H1 (cell line): ENCODE measurements around the gene MAP2K5. TPM values are rescaled to one million over a fixed set of nuclear protein-coding genes. Genes with fewer than 3 reads are reported as not detected.

Experiments
- CTCF ChIA-PET: fragments of 300-600 bp; sonication (Branson Sonifier 250); formaldehyde crosslinking; loops from one replicate; lab custom pipeline; 2021; ENCODE audit not compliant: partially characterized antibody; lab: Charles Lee
- POLR2A ChIA-PET: fragments of 300-600 bp; sonication (Branson Sonifier 250); formaldehyde crosslinking; loops from one replicate; lab custom pipeline; 2021; ENCODE audit warnings: inconsistent platforms; ENCODE audit not compliant: partially characterized antibody; lab: Charles Lee
- DNase-seq, 2 experiments: peaks; one replicate each; pipeline versions ENCODE4 v3.0.0 to v3.0.0-alpha.2; 2010 to 2022; ENCODE audit warnings: low spot score in 2 of 2, low read depth in 1 of 2, mixed read lengths in 1 of 2
- FAIRE-seq: peaks from 2 replicates; lab custom pipeline; 2011; peaks lifted over from hg19 to GRCh38; lab: Jason Lieb, UNC
- H2AFZ ChIP-seq: 2 replicates; pipeline ENCODE4 v1.8.1; 2012; ENCODE audit warnings: low read length, inconsistent platforms
- H2AK5ac ChIP-seq: 2 replicates; pipeline ENCODE4 v1.6.1; 2013; ENCODE audit warnings: low read depth, low read length
- H2BK120ac ChIP-seq: replicated peaks from 2 replicates; pipeline ENCODE3; 2013; ENCODE audit warnings: low read depth, low read length, inconsistent platforms
- H2BK12ac ChIP-seq: 2 replicates; pipeline ENCODE4 v1.6.1; 2013; ENCODE audit warnings: low read depth, low read length
- H2BK15ac ChIP-seq: 2 replicates; pipeline ENCODE4 v1.6.1; 2013; ENCODE audit warnings: low read length
- H2BK20ac ChIP-seq: 2 replicates; pipeline ENCODE4 v1.6.1; 2013; ENCODE audit warnings: low read length
- H2BK5ac ChIP-seq: 2 replicates; pipeline ENCODE4 v1.6.1; 2013; ENCODE audit warnings: low read depth, low read length
- H3K14ac ChIP-seq: 2 replicates; pipeline ENCODE4 v1.6.1; 2013; ENCODE audit warnings: inconsistent platforms; ENCODE audit not compliant: insufficient read length
- H3K18ac ChIP-seq: 2 replicates; pipeline ENCODE4 v1.6.1; 2013; ENCODE audit warnings: low read length; ENCODE audit errors: extremely low read depth
- H3K23ac ChIP-seq: 2 replicates; pipeline ENCODE4 v1.6.1; 2013; ENCODE audit warnings: inconsistent platforms; ENCODE audit not compliant: insufficient read length
- H3K23me2 ChIP-seq: 2 replicates; pipeline ENCODE4 v1.6.1; 2013; ENCODE audit warnings: low read depth, low read length
- H3K27ac ChIP-seq: 2 replicates; pipeline ENCODE4 v1.6.1; 2011; ENCODE audit warnings: low read depth, low read length, inconsistent platforms
- H3K27me3 ChIP-seq, 4 experiments: replicated peaks in 1 of 4; 1 replicate in 1 of 4; 2 replicates in 3 of 4; pipeline versions ENCODE4 v1.6.1 to v1.8.1; 2011 to 2013; ENCODE audit warnings: low read length in 3 of 4, mild to moderate bottlenecking in 3 of 4, inconsistent platforms in 2 of 4, mixed read lengths in 2 of 4, moderate library complexity in 1 of 4; ENCODE audit not compliant: control insufficient read depth in 3 of 4, insufficient read depth in 3 of 4; ENCODE audit errors: extremely low read depth in 1 of 4
- H3K36me3 ChIP-seq, 4 experiments: 2 replicates each; pipeline versions ENCODE4 v1.6.1 to v1.8.1; 2011 to 2013; ENCODE audit warnings: mild to moderate bottlenecking in 4 of 4, low read length in 3 of 4, moderate library complexity in 2 of 4, control low read depth in 1 of 4, inconsistent platforms in 1 of 4; ENCODE audit not compliant: insufficient read depth in 4 of 4, control insufficient read depth in 2 of 4
- H3K4ac ChIP-seq: replicated peaks from 2 replicates; pipeline ENCODE3; 2013; ENCODE audit warnings: low read length, low read depth, mixed read lengths, inconsistent platforms; ENCODE audit not compliant: insufficient read length
- H3K4me1 ChIP-seq, 4 experiments: replicated peaks in 1 of 4; 1 replicate in 1 of 4; 2 replicates in 3 of 4; pipeline versions ENCODE4 v1.6.1 to v1.8.1; 2011 to 2013; ENCODE audit warnings: low read length in 3 of 4, inconsistent platforms in 2 of 4, mixed read lengths in 1 of 4; ENCODE audit not compliant: insufficient read depth in 4 of 4, control insufficient read depth in 3 of 4
- H3K4me2 ChIP-seq, 2 experiments: 2 replicates each; pipeline versions ENCODE4 v1.6.1 to v1.8.1; 2011 to 2013; ENCODE audit warnings: low read depth in 2 of 2, low read length in 2 of 2, control low read depth in 1 of 2, inconsistent platforms in 1 of 2, mild to moderate bottlenecking in 1 of 2; ENCODE audit not compliant: insufficient read depth in 1 of 2
- H3K4me3 ChIP-seq, 4 experiments: fragments of 200-600, 300-600 bp in 1 of 4; sonication (generic), shearing (Covaris generic), sonication (Bioruptor Twin) in 1 of 4; 2 replicates each; pipeline versions ENCODE4 v1.5.1 to v1.8.1; 2011 to 2016; ENCODE audit warnings: low read length in 4 of 4, low read depth in 3 of 4, control low read depth in 2 of 4, inconsistent platforms in 2 of 4, mild to moderate bottlenecking in 2 of 4, mixed read lengths in 1 of 4, moderate library complexity in 1 of 4; ENCODE audit not compliant: insufficient read depth in 2 of 4; ENCODE audit errors: extremely low read depth in 1 of 4
- H3K56ac ChIP-seq: replicated peaks from 2 replicates; pipeline ENCODE3; 2013; ENCODE audit warnings: low read depth, mild to moderate bottlenecking, mixed read lengths, low read length, inconsistent platforms; ENCODE audit not compliant: insufficient read length
- H3K79me1 ChIP-seq: 2 replicates; pipeline ENCODE4 v1.6.1; 2013; ENCODE audit warnings: low read depth, low read length, control low read depth
- H3K79me2 ChIP-seq, 2 experiments: 2 replicates each; pipeline versions ENCODE4 v1.6.1 to v1.8.1; 2012 to 2013; ENCODE audit warnings: low read length in 2 of 2, mild to moderate bottlenecking in 2 of 2, inconsistent platforms in 1 of 2; ENCODE audit not compliant: insufficient read depth in 2 of 2, control insufficient read depth in 1 of 2
- H3K9ac ChIP-seq, 4 experiments: replicated peaks in 1 of 4; 1 replicate in 1 of 4; 2 replicates in 3 of 4; pipeline versions ENCODE4 v1.6.1 to v1.8.1; 2011 to 2013; ENCODE audit warnings: low read depth in 3 of 4, low read length in 3 of 4, control low read depth in 2 of 4, mild to moderate bottlenecking in 2 of 4, moderate library complexity in 2 of 4, inconsistent platforms in 1 of 4; ENCODE audit errors: extremely low read depth in 1 of 4
- H3K9me3 ChIP-seq, 2 experiments: 2 replicates each; pipeline versions ENCODE4 v1.6.1 to v1.8.1; 2012 to 2013; ENCODE audit warnings: mild to moderate bottlenecking in 2 of 2, moderate library complexity in 2 of 2, control low read depth in 1 of 2, inconsistent platforms in 1 of 2, low read depth in 1 of 2, low read length in 1 of 2, mixed read lengths in 1 of 2; ENCODE audit not compliant: insufficient read depth in 2 of 2
- H4K20me1 ChIP-seq, 2 experiments: replicated peaks in 1 of 2; 2 replicates each; pipeline versions ENCODE3 to v1.8.1; 2011 to 2013; ENCODE audit warnings: inconsistent platforms in 2 of 2, low read length in 2 of 2, mild to moderate bottlenecking in 1 of 2; ENCODE audit not compliant: insufficient read depth in 2 of 2, control insufficient read depth in 1 of 2
- H4K5ac ChIP-seq: 2 replicates; pipeline ENCODE4 v1.6.1; 2013; ENCODE audit warnings: low read length, low read depth, mixed read lengths, inconsistent platforms; ENCODE audit not compliant: insufficient read length
- H4K8ac ChIP-seq: 2 replicates; pipeline ENCODE4 v1.8.0; 2013; ENCODE audit warnings: mild to moderate bottlenecking, moderate library complexity, low read length, inconsistent platforms; ENCODE audit not compliant: insufficient read depth; ENCODE audit errors: extremely low read depth
- H4K91ac ChIP-seq: replicated peaks from 2 replicates; pipeline ENCODE3; 2013; ENCODE audit warnings: low read length, mixed read lengths, inconsistent platforms; ENCODE audit not compliant: insufficient read length
- BRCA1 ChIP-seq: IDR thresholded peaks from 2 replicates; pipeline ENCODE4 v1.6.1; 2012; ENCODE audit warnings: low read depth, low read length, improper control_type of control experiment
- CBX8 ChIP-seq: fragments of 300-800, 300-1000 bp; sonication (generic); IDR thresholded peaks from 2 replicates; pipeline ENCODE4 v1.7.1; 2016; ENCODE audit warnings: low read depth, low read length, borderline replicate concordance
- CTBP2 ChIP-seq: IDR thresholded peaks from 2 replicates; pipeline ENCODE4 v1.7.0; 2011; ENCODE audit warnings: borderline replicate concordance, mild to moderate bottlenecking, moderate library complexity, mixed read lengths, low read length; ENCODE audit not compliant: insufficient read depth, insufficient read length
- E2F6 ChIP-seq: IDR thresholded peaks from 2 replicates; pipeline ENCODE4 v1.6.1; 2012; ENCODE audit warnings: inconsistent platforms
- EP300 ChIP-seq, 2 experiments: IDR thresholded peaks; 1 replicate in 1 of 2; 2 replicates in 1 of 2; pipeline ENCODE4 v1.6.1; 2011 to 2012; ENCODE audit warnings: low read depth in 2 of 2, low read length in 2 of 2, mild to moderate bottlenecking in 2 of 2, borderline replicate concordance in 1 of 2, inconsistent platforms in 1 of 2, moderate library complexity in 1 of 2
- GABPA ChIP-seq: IDR thresholded peaks from 2 replicates; pipeline ENCODE4 v1.6.1; 2011; ENCODE audit warnings: mild to moderate bottlenecking, low read length, moderate library complexity, borderline replicate concordance; ENCODE audit not compliant: insufficient read depth
- JUND ChIP-seq: IDR thresholded peaks from 2 replicates; pipeline ENCODE4 v1.6.1; 2011; ENCODE audit warnings: mild to moderate bottlenecking, improper control_type of control experiment, low read length
- KDM5A ChIP-seq: fragments of 200-600 bp; IDR thresholded peaks from 2 replicates; pipeline ENCODE4 v1.7.1; 2012; ENCODE audit warnings: mild to moderate bottlenecking, low read length, inconsistent platforms, mixed read lengths
- NANOG ChIP-seq: IDR thresholded peaks from 2 replicates; pipeline ENCODE4 v1.6.1; 2011; ENCODE audit warnings: low read length, low read depth, mild to moderate bottlenecking, inconsistent platforms; ENCODE audit not compliant: insufficient read depth, poor library complexity, severe bottlenecking
- NRF1 ChIP-seq: IDR thresholded peaks from 2 replicates; pipeline ENCODE4 v1.6.1; 2011; ENCODE audit warnings: mild to moderate bottlenecking, low read depth, low read length, improper control_type of control experiment
- POU5F1 ChIP-seq: IDR thresholded peaks from 2 replicates; pipeline ENCODE4 v1.6.1; 2011; ENCODE audit warnings: low read depth, mild to moderate bottlenecking, low read length, moderate library complexity
- SIX5 ChIP-seq: IDR thresholded peaks from 2 replicates; pipeline ENCODE4 v1.6.1; 2011; ENCODE audit warnings: mild to moderate bottlenecking, low read depth, low read length
- SP4 ChIP-seq: IDR thresholded peaks from 2 replicates; pipeline ENCODE4 v1.6.1; 2012; ENCODE audit warnings: low read length, inconsistent platforms
- YY1 ChIP-seq: IDR thresholded peaks from 2 replicates; pipeline ENCODE4 v1.6.1; 2011; ENCODE audit warnings: low read depth, mild to moderate bottlenecking, low read length
- polyA plus RNA-seq, 7 experiments: library from polyadenylated mRNA; depleted of rRNA in 3 of 7; stranded (reverse) in 5 of 7; unstranded in 2 of 7; fragments of >200 nt in 5 of 7; fragments of 200-250 nt in 2 of 7; gene quantifications; 1 replicate in 5 of 7; 2 replicates in 1 of 7; 4 replicates in 1 of 7; pipeline versions ENCODE4 v1.2.1 to v1.2.3, GENCODE V29; 2011 to 2013; ENCODE audit warnings: missing spikeins in 2 of 7, mixed read lengths in 2 of 7
- total RNA-seq: library from RNA; stranded (reverse); fragmentation: NEBNext Ultra II Directional; extraction: Animal tissue kit (Norgen Biotek cat#: 25700); gene quantifications from 2 replicates; pipeline ENCODE4 v1.2.1, GENCODE V29; 2021

Gene MAP2K5
- total and polyA plus RNA-seq, 2 of the 8 experiments (the other 6 are each of a cell fraction or from before 2014, with no cell fraction given) = 4.4 to 15.8 TPM

DNA sequence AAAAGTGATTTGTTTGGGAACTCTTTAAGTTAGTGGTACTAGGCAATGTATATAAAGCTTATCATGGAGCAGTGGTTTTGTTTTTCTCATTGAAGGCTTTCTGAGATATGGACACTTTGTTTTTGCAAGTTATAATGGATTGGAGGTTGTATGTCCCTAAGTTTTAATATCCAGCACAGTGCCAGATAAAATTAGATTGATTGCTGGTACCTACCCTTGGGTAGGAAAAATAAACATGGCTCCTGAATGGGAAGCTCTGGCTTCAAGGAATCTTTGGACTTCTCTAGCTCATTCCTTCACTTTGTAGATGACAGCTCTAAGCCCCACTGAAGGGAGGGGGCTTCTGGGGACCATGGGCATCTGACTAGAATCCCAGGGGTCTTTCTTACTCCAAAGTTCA lies 201.1 kb downstream of the MAP2K5 start:
- POLR2A ChIA-PET = interaction anchor here (1.3 kb wide), 1 partner anchor 10 kb away, joined by 3 read pairs; no protein-coding TSS in a partner anchor
- FAIRE-seq (no peak), DNase-seq (no peak)
- Histone ChIP-seq H2AK5ac (no peak overlapping the region), H2AFZ (no peak overlapping the region), H4K91ac (no peak overlapping the region), H2BK15ac (no peak overlapping the region), H3K27me3 (no peaks in the 10 kb centered on the region), H4K20me1 (no peaks in the 10 kb centered on the region), H3K27ac (no peak overlapping the region), H3K56ac (no peak overlapping the region), H3K79me2 (no peaks in the 10 kb centered on the region), H3K4me1 (peaks cover 0 to 7% (median 2%) of the 10 kb centered on the region in 4 experiments; a peak in 3 of 7 replicates), H3K79me1 (no peaks in the 10 kb centered on the region), H3K18ac (no peak overlapping the region), H3K36me3 (no peaks in the 10 kb centered on the region), H3K23ac (no peak overlapping the region), H3K9me3 (no peaks in the 10 kb centered on the region), H2BK20ac (no peak overlapping the region), H2BK120ac (no peak overlapping the region), H2BK12ac (no peak overlapping the region), H3K14ac (no peak overlapping the region), H3K4ac (no peak overlapping the region), H4K8ac (no peak overlapping the region), H3K4me2 (no peak overlapping the region), H3K9ac (no peak overlapping the region), H4K5ac (no peak overlapping the region), H3K23me2 (no peaks in the 10 kb centered on the region), H3K4me3 (no peak overlapping the region), H2BK5ac (no peak overlapping the region)
- TF ChIP-seq POU5F1 = no peak
- TF ChIP-seq CTBP2 = no peak
- no peak for TF ChIP-seq KDM5A
- TF ChIP-seq NRF1 = no peak
- TF ChIP-seq CBX8 = no peak
- TF ChIP-seq GABPA = no peak
- no peak for TF ChIP-seq YY1
- no peak for TF ChIP-seq SIX5
- no peak for TF ChIP-seq SP4
- TF ChIP-seq BRCA1 = no peak
- TF ChIP-seq JUND = no peak
- TF ChIP-seq EP300 (IDR thresholded peaks at IDR 0.05; ENCODE audit: borderline replicate concordance in 1 of 2, low read depth in 2 of 2, low read length in 2 of 2) = no peak
- no peak for TF ChIP-seq NANOG
- no peak for TF ChIP-seq E2F6
- CTCF ChIA-PET = no interaction called here
